Gastroesophageal sphincter (tissue), 4 donors: ENCODE measurements around the gene NAT14. TPM values are rescaled to one million over a fixed set of nuclear protein-coding genes. Genes with fewer than 3 reads are reported as not detected.
A peak's percentile ranks its signal among the peaks of the same experiment; 100 is the strongest.

Source experiments
- ATAC-seq: fragments of 150-250 bp; one replicate; pipeline ENCODE4 v1.9.1; 2016; ENCODE audit warnings: mild to moderate bottlenecking, moderate library complexity
- H3K27ac ChIP-seq, 4 donors: fragments of 200-600 bp; sonication (generic) in 3 of 4; 1 replicate in 3 of 4; 2 replicates in 1 of 4; pipeline ENCODE4 v1.5.1; 2016 to 2019
- H3K27me3 ChIP-seq: fragments of 200-600 bp; sonication (generic); one replicate; pipeline ENCODE4 v1.5.1; 2019
- H3K36me3 ChIP-seq, 2 donors: fragments of 200-600 bp; sonication (generic); one replicate each; pipeline ENCODE4 v1.5.1; 2019; ENCODE audit warnings: control low read depth in 1 of 2
- H3K4me1 ChIP-seq, 3 donors: fragments of 200-600 bp; sonication (generic); 1 replicate in 2 of 3; 2 replicates in 1 of 3; pipeline ENCODE4 v1.5.1; 2016 to 2019; ENCODE audit warnings: control low read depth in 2 of 3
- H3K4me3 ChIP-seq, 2 donors: fragments of 200-600 bp; sonication (generic); one replicate each; pipeline ENCODE4 v1.5.1; 2019; ENCODE audit warnings: mild to moderate bottlenecking in 1 of 2, moderate library complexity in 1 of 2
- H3K9me3 ChIP-seq, 3 donors: fragments of 200-600 bp; sonication (generic); one replicate each; pipeline ENCODE4 v1.5.1; 2017 to 2019; ENCODE audit warnings: control low read depth in 2 of 3
- CTCF ChIP-seq, 4 experiments: fragments of 200-600 bp in 2 of 4; fragments of 450-650 bp in 2 of 4; sonication (generic) in 1 of 4; IDR thresholded peaks; one replicate each; pipeline ENCODE4 v1.5.1; 2017 to 2019; ENCODE audit warnings: antibody characterized with exemption in 4 of 4, mild to moderate bottlenecking in 2 of 4, moderate library complexity in 2 of 4
- EP300 ChIP-seq: sonication (generic); formaldehyde crosslinking; IDR thresholded peaks from one replicate; pipeline ENCODE4 v1.6.1; 2017; ENCODE audit warnings: antibody characterized with exemption, mild to moderate bottlenecking
- POLR2A ChIP-seq, 2 donors: fragments of 450-650 bp; IDR thresholded peaks; one replicate each; pipeline ENCODE4 v1.6.1; 2017; ENCODE audit warnings: antibody characterized with exemption in 2 of 2, mild to moderate bottlenecking in 2 of 2, moderate library complexity in 1 of 2
- POLR2AphosphoS5 ChIP-seq: sonication (generic); formaldehyde crosslinking; IDR thresholded peaks from one replicate; pipeline ENCODE4 v1.6.1; 2017; ENCODE audit warnings: antibody characterized with exemption
- WGBS, 2 donors: methylation state at CpG; one replicate each; pipeline ENCODE4 v1.1.5; 2018; ENCODE audit warnings: low coverage in 1 of 2; 5-methylcytosine and 5-hydroxymethylcytosine counted together
- total RNA-seq, 4 donors: library from RNA; depleted of rRNA; stranded (reverse); fragments of >200 nt; gene quantifications; one replicate each; pipeline ENCODE4 v1.1.0, GENCODE V29; 2016

Gene NAT14
- total RNA-seq, 4 donors from 2014 or later, result 7.4 to 14.0 (median 7.9) TPM

DNA sequence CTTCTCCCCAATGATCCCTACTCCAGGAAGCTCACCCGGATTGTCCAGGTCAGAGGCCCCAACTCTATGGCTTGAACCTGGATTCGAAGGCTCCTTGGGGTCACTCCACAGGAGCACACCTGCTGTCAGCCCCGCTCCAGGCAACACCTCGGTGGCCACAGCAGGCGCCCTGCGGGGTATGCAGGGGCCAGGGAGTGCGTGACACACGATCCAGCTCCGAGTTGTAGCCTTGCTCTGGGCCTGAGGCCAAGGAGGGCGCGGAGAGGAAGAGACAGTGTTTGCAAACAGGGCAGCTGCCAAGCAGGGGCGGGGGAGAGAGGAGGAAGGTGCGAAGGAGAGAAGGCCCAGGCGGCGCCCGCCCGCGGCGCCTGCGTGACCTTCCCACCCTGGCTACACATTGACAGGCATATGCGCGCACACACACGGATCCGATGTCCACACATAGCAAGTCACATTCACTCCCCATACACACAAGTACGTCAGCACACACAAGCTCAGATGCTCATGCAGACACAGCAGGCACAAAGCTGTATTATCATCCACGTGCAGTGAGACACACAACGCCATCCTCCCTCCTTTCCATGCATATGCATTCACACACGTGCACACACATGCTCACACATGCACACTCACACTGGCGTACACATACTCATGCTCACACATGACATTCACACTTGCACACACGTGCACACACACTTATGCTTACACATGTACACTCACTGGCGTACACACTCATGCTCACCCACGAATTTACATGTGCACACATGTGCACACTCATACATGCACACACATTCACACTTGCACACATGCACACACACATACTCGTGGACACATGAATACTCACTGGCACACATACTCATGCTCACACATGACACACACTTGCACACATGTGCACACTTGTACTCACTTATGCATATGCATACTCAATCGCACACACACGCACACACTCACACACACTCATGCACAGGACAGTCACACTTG, 41.5 kb downstream of the NAT14 start:
- no peak overlapping the region for H3K4me3 ChIP-seq
- peak; percentile 31 for ATAC-seq
- WGBS, 2 donors, result 28 to 58% methylated on average over 11 to 21 of the region's 35 CpGs

DNA sequence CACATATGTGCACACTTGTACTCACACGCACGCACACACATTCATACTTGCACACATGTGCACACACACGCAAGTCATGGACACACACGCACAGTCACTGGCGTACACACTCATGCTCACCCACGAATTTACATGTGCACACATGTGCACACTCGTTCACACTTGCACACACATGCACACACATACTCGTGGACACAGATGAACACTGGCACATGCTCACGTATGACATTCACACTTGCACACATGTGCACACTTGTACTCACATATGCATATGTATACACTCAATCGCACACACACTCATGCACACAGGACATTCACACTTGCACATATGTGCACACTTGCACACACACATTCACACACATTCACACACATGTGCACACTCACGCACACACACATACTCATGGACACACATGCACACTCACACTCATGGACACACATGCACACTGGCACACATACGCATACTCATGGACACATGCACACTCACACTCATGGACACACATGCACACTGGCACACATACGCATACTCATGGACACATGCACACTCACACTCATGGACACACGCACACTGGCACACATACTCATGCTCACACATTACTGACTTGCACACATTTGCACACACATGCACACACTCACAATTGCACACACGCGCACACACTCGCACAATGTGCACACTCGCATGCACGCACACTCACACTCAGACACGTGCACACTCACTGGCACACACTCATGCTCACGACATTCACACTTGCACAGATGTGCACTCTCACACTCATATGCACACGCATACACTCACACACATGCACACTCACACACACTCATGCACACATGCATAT, 42.4 kb downstream of the NAT14 start:
- no peak for ATAC-seq
- no peak for TF ChIP-seq CTCF (IDR thresholded peaks at IDR 0.05)
- TF ChIP-seq POLR2AphosphoS5, result no peak
- TF ChIP-seq POLR2A (IDR thresholded peaks at IDR 0.05), result no peak
- Histone ChIP-seq H3K27ac (no peak overlapping the region), H3K36me3 (no peaks in the 10 kb centered on the region), H3K9me3 (no peaks in the 10 kb centered on the region), H3K27me3 (peaks cover 37% of the 10 kb centered on the region), H3K4me1 (peaks cover 0 to 16% (median 10%) of the 10 kb centered on the region in 3 donors), H3K4me3 (no peak overlapping the region)
- 69 to 81% methylated on average over 15 to 18 of the region's 22 CpGs for WGBS, 2 donors

More for the DNA sequence above, 41.5 kb downstream of the NAT14 start:
- Histone ChIP-seq H3K27ac (no peak overlapping the region), H3K9me3 (no peaks in the 10 kb centered on the region), H3K36me3 (no peaks in the 10 kb centered on the region), H3K4me1 (peaks cover 0 to 19% (median 10%) of the 10 kb centered on the region in 3 donors), H3K27me3 (peaks cover 37% of the 10 kb centered on the region)
- TF ChIP-seq POLR2AphosphoS5, result no peak
- no peak for TF ChIP-seq CTCF (IDR thresholded peaks at IDR 0.05)
- no peak for TF ChIP-seq POLR2A (IDR thresholded peaks at IDR 0.05)
- TF ChIP-seq EP300, result no peak

DNA sequence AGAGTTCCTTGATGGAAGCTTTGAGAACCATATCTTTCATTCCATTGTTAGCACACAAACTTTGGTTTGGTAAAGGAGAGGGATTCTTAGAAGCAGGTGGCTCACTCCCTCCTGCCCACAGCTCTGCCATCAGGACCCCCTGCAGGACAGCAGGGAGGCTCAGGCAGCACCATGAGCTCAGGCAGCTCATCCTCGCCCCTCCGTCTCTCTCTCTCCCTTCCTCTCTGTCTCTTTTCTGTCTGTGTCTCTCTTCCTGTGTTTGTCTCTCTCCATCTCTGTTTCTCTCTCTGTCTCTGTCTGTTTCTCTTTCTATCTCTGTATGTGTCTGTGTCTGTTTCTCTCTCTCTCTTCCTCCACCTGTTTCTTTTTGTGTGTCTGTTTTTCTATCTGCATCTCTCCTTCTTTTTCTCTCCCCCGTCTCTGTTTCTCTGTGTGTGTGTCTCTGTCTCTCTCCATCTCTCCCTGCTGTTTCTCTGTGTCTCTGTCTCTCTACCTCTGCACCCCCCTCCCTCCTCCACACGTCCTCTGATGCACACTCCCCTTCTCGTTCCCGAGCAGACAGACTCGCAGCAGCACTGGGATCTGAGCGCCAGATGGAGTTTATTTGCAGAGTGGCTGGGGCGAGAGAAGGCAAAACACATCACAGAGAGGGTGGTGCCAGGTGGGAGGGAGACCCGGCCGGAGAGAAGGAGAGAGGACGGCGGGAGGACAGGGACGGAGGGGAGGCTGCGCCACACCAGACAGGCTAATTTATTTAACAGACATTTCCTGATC, 43.2 kb downstream of the NAT14 start:
- Histone ChIP-seq H3K36me3 (no peaks in the 10 kb centered on the region), H3K4me1 (peaks cover 0 to 16% (median 10%) of the 10 kb centered on the region in 3 donors), H3K9me3 (no peaks in the 10 kb centered on the region), H3K27ac (no peak overlapping the region), H3K27me3 (peaks cover 37% of the 10 kb centered on the region), H3K4me3 (no peak overlapping the region)
- TF ChIP-seq EP300 (no peak), POLR2A (IDR thresholded peaks at IDR 0.05) (no peak), CTCF (IDR thresholded peaks at IDR 0.05) (no peak), POLR2AphosphoS5 (no peak)
- 19 to 37% methylated on average over 4 to 12 of the region's 15 CpGs for WGBS, 2 donors
- no peak for ATAC-seq

- H3K27me3 ChIP-seq, result peaks cover 37% of the 10 kb centered on the region
- H3K4me3 ChIP-seq, result no peak overlapping the region
- H3K4me1 ChIP-seq, result peaks cover 0 to 16% (median 10%) of the 10 kb centered on the region in 3 donors
- WGBS, 2 donors, result 67 to 81% methylated on average over 3 to 6 of the region's 56 CpGs
- H3K9me3 ChIP-seq, result no peaks in the 10 kb centered on the region
- no peaks in the 10 kb centered on the region for H3K36me3 ChIP-seq
- no peak for TF ChIP-seq POLR2AphosphoS5
- no peak for TF ChIP-seq CTCF (IDR thresholded peaks at IDR 0.05)
- no peak for TF ChIP-seq POLR2A (IDR thresholded peaks at IDR 0.05)
- TF ChIP-seq EP300, result no peak
- no peak overlapping the region for H3K27ac ChIP-seq
- ATAC-seq, result peak; percentile 19
These were observed 44.7 kb downstream of the NAT14 start for GRCh38 chr19:55529636-55530234.
